HG03460 (cell line): ENCODE measurements around the gene KIR3DL1.
"Not testable (repeated sequence)": the region's sequence is repeated elsewhere in the genome, so short reads cannot be mapped to it uniquely, and the experiment has no call there.

Experiments
- ATAC-seq: cut with Tn5 transposase; IDR thresholded peaks from one replicate; pipeline ENCODE4 v1.9.1; 2021; ENCODE audit not compliant: unreplicated experiment

Gene KIR3DL1

GRCh38 chr19:54816251-54816650 lies at the start of gene KIR3DL1:
Gene KIR3DL1, plus strand, starts transcription at chr19:54816468.
- not testable (repeated sequence) for ATAC-seq

- not testable (repeated sequence) for ATAC-seq
Measured at GRCh38 chr19:54769646-54770045, 46.6 kb upstream of the KIR3DL1 start, which contains the start of gene KIR2DL1. Gene KIR2DL1, plus strand, starts transcription at chr19:54769793. Its CDS starts 58 bp downstream, at chr19:54769851.

GRCh38 chr19:54770511-54770910 lies 45.8 kb upstream of the KIR3DL1 start:
- ATAC-seq, result not testable (repeated sequence)

- ATAC-seq, result not testable (repeated sequence)
Measured at GRCh38 chr19:54771018-54771960, 45.0 kb upstream of the KIR3DL1 start.

- not testable (repeated sequence) for ATAC-seq
Measured at GRCh38 chr19:54772666-54773065, 43.6 kb upstream of the KIR3DL1 start.

GRCh38 chr19:54775095-54775815 lies 41.0 kb upstream of the KIR3DL1 start:
- not testable (repeated sequence) for ATAC-seq

GRCh38 chr19:54775830-54776229 lies 40.4 kb upstream of the KIR3DL1 start:
- ATAC-seq, result not testable (repeated sequence)

GRCh38 chr19:54777851-54778250 lies 38.4 kb upstream of the KIR3DL1 start:
- not testable (repeated sequence) for ATAC-seq

- not testable (repeated sequence) for ATAC-seq
Measured at GRCh38 chr19:54778896-54779295, 37.4 kb upstream of the KIR3DL1 start.

GRCh38 chr19:54782916-54783315 lies 33.4 kb upstream of the KIR3DL1 start:
- ATAC-seq, result not testable (repeated sequence)

- not testable (repeated sequence) for ATAC-seq
Measured at GRCh38 chr19:54786091-54786723, 30.1 kb upstream of the KIR3DL1 start.

GRCh38 chr19:54788154-54788553 lies 28.1 kb upstream of the KIR3DL1 start:
- ATAC-seq, result not testable (repeated sequence)

- no peak for ATAC-seq
Measured at GRCh38 chr19:54790711-54791110, 25.6 kb upstream of the KIR3DL1 start.

- ATAC-seq, result no peak
Measured at GRCh38 chr19:54791476-54791875, 24.8 kb upstream of the KIR3DL1 start.

- no peak for ATAC-seq
Measured at GRCh38 chr19:54792814-54793213, 23.5 kb upstream of the KIR3DL1 start.

- ATAC-seq, result no peak
Measured at GRCh38 chr19:54795758-54796157, 20.5 kb upstream of the KIR3DL1 start.

GRCh38 chr19:54803410-54803809 lies 12.9 kb upstream of the KIR3DL1 start, which contains the start of gene KIR2DL4:
Gene KIR2DL4, plus strand, starts transcription at chr19:54803610. Its CDS starts 42 bp downstream, at chr19:54803652.
- ATAC-seq, result no peak

- ATAC-seq, result no peak
Measured at GRCh38 chr19:54804101-54804500, 12.2 kb upstream of the KIR3DL1 start.

GRCh38 chr19:54804571-54804970 lies 11.7 kb upstream of the KIR3DL1 start:
- no peak for ATAC-seq

GRCh38 chr19:54805665-54806515 lies 10.4 kb upstream of the KIR3DL1 start:
- ATAC-seq, result no peak
